GM12891 (cell line): ENCODE data around the gene ADA.
"Not testable (repeated sequence)": the region's sequence is repeated elsewhere in the genome, so short reads cannot be mapped to it uniquely, and the experiment has no call there.

Experiments used
- DNase-seq: peaks from one replicate; pipeline ENCODE4 v3.0.0; 2011; ENCODE audit warnings: low spot score; ENCODE audit not compliant: insufficient read length
- FAIRE-seq: peaks from 2 replicates; lab custom pipeline; 2011; peaks lifted over from hg19 to GRCh38; lab: Jason Lieb, UNC
- PAX5 ChIP-seq: IDR thresholded peaks from 2 replicates; pipeline ENCODE4 v1.6.1; 2011; ENCODE audit warnings: low read length, moderate library complexity, mild to moderate bottlenecking; ENCODE audit not compliant: insufficient read depth, severe bottlenecking
- POLR2A ChIP-seq: IDR thresholded peaks from 2 replicates; pipeline ENCODE4 v1.6.1; 2011; ENCODE audit warnings: low read depth, low read length, control low read depth
- POLR2AphosphoS5 ChIP-seq: IDR thresholded peaks from 2 replicates; pipeline ENCODE4 v1.6.1; 2011; ENCODE audit warnings: low read depth, low read length, control low read depth
- POU2F2 ChIP-seq: IDR thresholded peaks from 2 replicates; pipeline ENCODE4 v1.6.1; 2011; ENCODE audit warnings: low read depth, mild to moderate bottlenecking, control low read depth, low read length, moderate library complexity
- SPI1 ChIP-seq: IDR thresholded peaks from 2 replicates; pipeline ENCODE4 v1.6.1; 2011; ENCODE audit warnings: low read depth, low read length, control low read depth
- TAF1 ChIP-seq: IDR thresholded peaks from 2 replicates; pipeline ENCODE4 v1.6.1; 2011; ENCODE audit warnings: low read depth, low read length, control low read depth

ADA gene

DNA sequence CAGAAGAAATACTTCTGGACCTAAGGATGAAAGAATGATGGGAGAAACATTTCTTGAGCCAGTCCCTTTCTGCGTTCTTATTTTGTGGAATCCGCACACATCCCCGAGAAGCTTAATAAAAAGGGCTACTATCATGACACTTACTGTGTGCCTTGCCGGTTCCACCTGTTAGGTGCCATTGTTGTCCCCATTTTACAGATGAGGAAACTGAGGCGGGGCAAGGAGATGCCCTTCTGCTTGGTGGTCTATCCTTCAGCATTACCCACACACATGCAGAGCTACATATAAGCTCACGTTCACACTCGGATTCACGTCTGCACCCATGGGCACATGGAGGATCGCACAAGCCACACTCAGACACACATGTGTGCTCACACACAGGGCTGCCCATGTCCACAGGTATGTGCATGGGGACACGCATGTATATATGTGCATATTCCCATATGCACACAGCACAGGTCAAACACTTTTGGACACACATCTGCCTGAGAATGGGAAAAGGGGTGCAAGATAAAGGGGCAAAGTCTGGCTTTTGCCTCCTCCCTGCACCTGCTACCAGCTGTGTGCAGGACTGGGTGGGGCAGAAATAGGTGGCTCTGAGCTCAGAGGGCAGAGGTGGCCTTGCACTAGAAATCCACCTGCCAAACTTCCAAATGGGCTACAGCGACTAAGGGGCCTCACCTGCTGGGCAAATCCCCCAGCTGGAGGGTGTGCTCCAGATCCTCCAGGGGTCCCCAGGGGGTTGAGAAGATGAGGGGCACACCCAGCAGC lies 30.5 kb upstream of the ADA start:
- TF ChIP-seq PAX5 (no peak), POU2F2 (no peak), POLR2A (no peak), TAF1 (no peak), SPI1 (no peak), POLR2AphosphoS5 (no peak)
- DNase-seq (no peak), FAIRE-seq (no peak)

DNA sequence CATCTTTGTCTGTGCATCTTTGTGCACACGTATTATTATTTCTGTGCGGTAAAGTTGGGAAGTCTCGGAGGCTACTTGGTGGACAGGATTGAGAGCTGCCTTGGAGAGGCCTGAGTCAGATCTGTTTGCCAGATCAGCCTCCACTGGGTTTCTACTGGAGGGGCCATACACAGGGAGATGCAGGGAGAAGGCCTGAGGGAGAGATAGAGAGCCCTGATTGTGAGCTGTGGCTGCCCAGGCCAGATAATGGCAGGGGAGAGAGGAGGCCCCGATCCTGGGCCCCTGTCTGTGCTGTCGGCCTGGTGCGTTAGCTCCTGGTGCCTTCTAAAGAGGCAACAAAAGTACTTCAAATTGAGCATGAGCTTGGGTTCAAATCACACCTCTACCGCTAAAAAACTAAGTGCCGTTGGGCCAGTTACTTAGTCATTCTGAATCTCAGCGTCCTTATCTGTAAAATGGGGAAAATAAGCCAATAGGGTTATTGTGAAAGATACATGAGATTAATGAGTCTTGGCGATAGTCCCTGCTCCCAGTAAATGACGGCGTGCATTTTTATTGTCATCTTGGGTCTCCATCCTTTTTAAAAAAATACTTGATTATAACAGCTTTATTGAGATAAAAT lies 27.6 kb upstream of the ADA start:
- FAIRE-seq = no peak
- DNase-seq = no peak

DNA sequence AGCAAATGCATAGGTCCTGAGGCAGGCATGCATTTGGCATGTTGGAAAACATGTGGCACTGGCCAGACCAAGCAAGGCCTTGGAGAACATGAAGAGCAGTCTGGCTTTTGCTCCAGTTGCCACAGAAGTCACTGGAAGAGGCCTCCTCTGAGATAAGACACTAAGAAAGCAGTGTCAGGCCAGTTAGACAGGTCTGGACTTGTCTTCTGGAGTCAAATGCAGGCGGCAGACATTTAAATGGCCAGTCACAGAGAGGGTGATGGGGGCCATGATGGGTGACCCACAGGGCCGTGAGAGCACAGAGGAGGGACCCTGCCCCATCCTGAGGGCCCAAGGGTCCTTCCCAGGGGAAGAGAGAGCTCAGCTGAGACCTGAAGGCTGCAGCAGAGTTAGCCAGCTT lies 26.7 kb upstream of the ADA start:
- DNase-seq (no peak), FAIRE-seq (no peak)
- no peak for TF ChIP-seq SPI1
- TF ChIP-seq POLR2AphosphoS5 = no peak
- no peak for TF ChIP-seq TAF1
- no peak for TF ChIP-seq POU2F2

More for the DNA sequence above, 27.6 kb upstream of the ADA start:
- TF ChIP-seq SPI1 (no peak), POU2F2 (no peak), POLR2AphosphoS5 (no peak), POLR2A (no peak), PAX5 (no peak), TAF1 (no peak)

- not testable (repeated sequence) for FAIRE-seq, DNase-seq
These were observed 20.9 kb upstream of the ADA start for GRCh38 chr20:44672318-44672902.

GRCh38 chr20:44671541-44671940 lies 20.0 kb upstream of the ADA start:
- DNase-seq, FAIRE-seq: not testable (repeated sequence)

GRCh38 chr20:44670851-44671250 lies 19.4 kb upstream of the ADA start:
- not testable (repeated sequence) for DNase-seq, FAIRE-seq

GRCh38 chr20:44666066-44666465 lies 14.6 kb upstream of the ADA start:
- DNase-seq (no peak), FAIRE-seq (no peak)
- TF ChIP-seq PAX5 = no peak

GRCh38 chr20:44664131-44664530 lies 12.6 kb upstream of the ADA start:
- FAIRE-seq = no peak
- TF ChIP-seq POU2F2 = no peak
- no peak for TF ChIP-seq SPI1
- DNase-seq = no peak

- DNase-seq (no peak), FAIRE-seq (no peak)
- TF ChIP-seq TAF1 (no peak), PAX5 (no peak), SPI1 (no peak), POU2F2 (no peak), POLR2AphosphoS5 (no peak), POLR2A (no peak)
These were observed 10.8 kb upstream of the ADA start for GRCh38 chr20:44662261-44662660.

DNA sequence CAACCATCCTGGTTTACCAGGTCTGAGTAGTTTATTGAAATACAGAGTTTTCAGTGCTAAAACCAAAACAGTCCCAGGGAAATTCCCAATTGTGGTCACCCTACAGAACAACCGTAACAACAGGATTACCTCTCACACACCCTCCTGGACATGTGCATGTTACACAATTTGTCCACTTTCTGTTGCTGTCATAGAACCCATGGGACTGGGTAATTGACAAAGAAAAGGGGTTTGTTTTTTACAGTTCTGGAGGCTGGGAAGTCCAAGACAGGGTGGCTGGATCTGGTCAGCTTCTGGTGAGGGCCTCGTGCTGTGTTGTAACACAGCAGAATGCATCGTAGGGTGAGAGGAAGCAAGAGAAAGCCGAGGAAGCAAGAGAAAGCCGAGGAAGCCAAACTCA lies 9.1 kb upstream of the ADA start:
- no peak for TF ChIP-seq PAX5
- no peak for TF ChIP-seq POLR2AphosphoS5
- TF ChIP-seq SPI1 = no peak
- TF ChIP-seq POLR2A = no peak
- TF ChIP-seq TAF1 = no peak
- TF ChIP-seq POU2F2 = no peak

DNA sequence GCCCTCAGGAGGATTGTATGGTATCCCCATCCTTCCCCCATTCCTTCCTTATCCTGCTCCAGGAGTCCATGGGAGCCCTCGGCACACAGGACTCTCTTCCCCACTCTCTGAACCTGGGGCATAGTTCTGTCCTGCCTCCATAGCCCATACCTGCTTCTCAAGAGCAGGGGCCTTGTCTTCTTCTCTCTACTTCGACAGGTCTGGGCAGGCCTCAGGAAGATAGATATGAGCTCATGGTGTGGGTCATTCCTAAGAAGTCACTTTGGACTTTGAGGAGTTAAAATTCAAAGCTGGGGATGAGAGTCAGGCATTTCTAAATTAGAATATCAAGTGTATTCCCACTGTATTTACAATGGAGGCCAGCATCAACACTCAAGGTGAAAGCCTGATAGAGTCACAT lies 8.4 kb upstream of the ADA start:
- DNase-seq = no peak
- TF ChIP-seq SPI1 = no peak
- no peak for TF ChIP-seq TAF1
- no peak for TF ChIP-seq POLR2AphosphoS5
- no peak for TF ChIP-seq POU2F2
- no peak for TF ChIP-seq POLR2A
- TF ChIP-seq PAX5 = no peak
- no peak for FAIRE-seq

More for the DNA sequence above, 9.1 kb upstream of the ADA start:
- no peak for FAIRE-seq
- no peak for DNase-seq
